Stimulated activated CD4-positive, alpha-beta T cell treated with anti-CD3 and anti-CD28 coated beads, Interleukin-2, amount 100 ng/mL, for 4 hours (primary cell): ENCODE results near the gene DPYSL4.

Experiments
- DNase-seq: peaks from one replicate; pipeline ENCODE4 v3.0.0-alpha.2; 2020; ENCODE audit warnings: low read depth

The DPYSL4 gene

GRCh38 chr10:132228616-132229015, 41.9 kb downstream of the DPYSL4 start:
- no peak for DNase-seq

GRCh38 chr10:132229096-132229495, 42.3 kb downstream of the DPYSL4 start:
- DNase-seq: no peak

- DNase-seq: no peak
Measured at GRCh38 chr10:132229834-132230556, 43.2 kb downstream of the DPYSL4 start.

GRCh38 chr10:132230557-132231210, 43.9 kb downstream of the DPYSL4 start:
- no peak for DNase-seq

- no peak for DNase-seq
Measured at GRCh38 chr10:132231656-132232022, 44.9 kb downstream of the DPYSL4 start.

- DNase-seq: no peak
Measured at GRCh38 chr10:132232023-132232951, 45.5 kb downstream of the DPYSL4 start.

- DNase-seq: no peak
Measured at GRCh38 chr10:132232981-132233380, 46.2 kb downstream of the DPYSL4 start.

GRCh38 chr10:132233501-132234085, 46.8 kb downstream of the DPYSL4 start:
- DNase-seq: no peak

- DNase-seq: no peak
Measured at GRCh38 chr10:132234860-132235259, 48.1 kb downstream of the DPYSL4 start.

GRCh38 chr10:132236161-132236560, 49.4 kb downstream of the DPYSL4 start:
- DNase-seq: no peak

- no peak for DNase-seq
Measured at GRCh38 chr10:132236881-132237280, 50.1 kb downstream of the DPYSL4 start.

- no peak for DNase-seq
Measured at GRCh38 chr10:132237396-132237795, 50.6 kb downstream of the DPYSL4 start.

GRCh38 chr10:132237871-132238270, 51.1 kb downstream of the DPYSL4 start:
- DNase-seq: no peak

- no peak for DNase-seq
Measured at GRCh38 chr10:132238371-132239125, 51.8 kb downstream of the DPYSL4 start.

GRCh38 chr10:132239126-132240031, 52.6 kb downstream of the DPYSL4 start:
- DNase-seq: no peak

- DNase-seq: no peak
Measured at GRCh38 chr10:132240156-132240555, 53.4 kb downstream of the DPYSL4 start.

GRCh38 chr10:132240581-132240980, 53.8 kb downstream of the DPYSL4 start:
- DNase-seq: no peak

GRCh38 chr10:132241086-132241485, 54.3 kb downstream of the DPYSL4 start:
- no peak for DNase-seq

GRCh38 chr10:132241496-132241895, 54.7 kb downstream of the DPYSL4 start:
- no peak for DNase-seq

- no peak for DNase-seq
Measured at GRCh38 chr10:132242103-132242840, 55.5 kb downstream of the DPYSL4 start.
